HEK293 (cell line): ENCODE measurements around the gene SORBS2.

ENCODE experiments used
- HOXC10 ChIP-seq: sonication (generic); formaldehyde crosslinking; IDR thresholded peaks from 2 replicates; pipeline ENCODE4 v1.8.1; 2023; ENCODE audit warnings: mild to moderate bottlenecking, missing genetic modification reagents
- MZF1 ChIP-seq: fragments of 450-650 bp; formaldehyde crosslinking; IDR thresholded peaks from 2 replicates; pipeline ENCODE4 v1.5.1; 2017; ENCODE audit warnings: missing biosample characterization, missing genetic modification characterization, borderline replicate concordance
- YY1 ChIP-seq: fragments of 450-650 bp; formaldehyde crosslinking; IDR thresholded peaks from 2 replicates; pipeline ENCODE4 v1.5.1; 2018; ENCODE audit warnings: missing biosample characterization, missing genetic modification characterization
- ZNF23 ChIP-seq: fragments of 450-650 bp; formaldehyde crosslinking; IDR thresholded peaks from 2 replicates; pipeline ENCODE4 v1.5.1; 2016; ENCODE audit warnings: missing biosample characterization, missing genetic modification characterization, borderline replicate concordance
- ZNF530 ChIP-seq: fragments of 450-650 bp; formaldehyde crosslinking; IDR thresholded peaks from 2 replicates; pipeline ENCODE4 v1.5.1; 2016; ENCODE audit warnings: low read depth, missing biosample characterization, missing genetic modification characterization
- ZNF571 ChIP-seq: fragments of 450-650 bp; formaldehyde crosslinking; IDR thresholded peaks from 2 replicates; pipeline ENCODE4 v1.5.0; 2017; ENCODE audit warnings: missing biosample characterization, missing genetic modification characterization
- ZNF629 ChIP-seq: fragments of 450-650 bp; formaldehyde crosslinking; IDR thresholded peaks from 2 replicates; pipeline ENCODE4 v1.5.1; 2017; ENCODE audit warnings: missing biosample characterization, missing genetic modification characterization
- ZNF830 ChIP-seq: fragments of 450-650 bp; IDR thresholded peaks from 2 replicates; pipeline ENCODE4 v1.5.0; 2018; ENCODE audit warnings: missing biosample characterization, missing genetic modification characterization, low read depth, mild to moderate bottlenecking, moderate library complexity
- TF ChIP-seq, protein P1 (sequence below): fragments of 450-650 bp; formaldehyde crosslinking; IDR thresholded peaks from 2 replicates; pipeline ENCODE4 v1.5.1; 2016; ENCODE audit warnings: missing biosample characterization, missing genetic modification characterization

DNA sequence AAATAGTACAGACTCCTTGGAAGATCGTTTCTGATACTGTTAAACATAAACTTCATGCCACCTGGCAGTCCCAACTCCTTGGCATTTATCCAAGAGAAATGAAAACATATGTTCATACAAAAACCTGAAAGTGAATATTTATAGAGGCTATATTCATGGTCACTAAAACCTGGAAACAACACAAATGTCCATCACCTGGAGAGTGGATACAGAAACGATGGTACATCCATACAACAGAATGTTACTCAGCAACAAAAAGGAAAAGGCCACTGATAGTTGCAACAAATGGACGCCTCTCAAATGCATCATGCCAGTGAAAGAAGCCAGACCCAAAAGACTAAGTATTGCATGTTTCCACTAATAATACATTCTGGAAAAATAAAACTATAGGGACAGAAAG, 34.0 kb upstream of the SORBS2 start:
- TF ChIP-seq, protein P1, sequence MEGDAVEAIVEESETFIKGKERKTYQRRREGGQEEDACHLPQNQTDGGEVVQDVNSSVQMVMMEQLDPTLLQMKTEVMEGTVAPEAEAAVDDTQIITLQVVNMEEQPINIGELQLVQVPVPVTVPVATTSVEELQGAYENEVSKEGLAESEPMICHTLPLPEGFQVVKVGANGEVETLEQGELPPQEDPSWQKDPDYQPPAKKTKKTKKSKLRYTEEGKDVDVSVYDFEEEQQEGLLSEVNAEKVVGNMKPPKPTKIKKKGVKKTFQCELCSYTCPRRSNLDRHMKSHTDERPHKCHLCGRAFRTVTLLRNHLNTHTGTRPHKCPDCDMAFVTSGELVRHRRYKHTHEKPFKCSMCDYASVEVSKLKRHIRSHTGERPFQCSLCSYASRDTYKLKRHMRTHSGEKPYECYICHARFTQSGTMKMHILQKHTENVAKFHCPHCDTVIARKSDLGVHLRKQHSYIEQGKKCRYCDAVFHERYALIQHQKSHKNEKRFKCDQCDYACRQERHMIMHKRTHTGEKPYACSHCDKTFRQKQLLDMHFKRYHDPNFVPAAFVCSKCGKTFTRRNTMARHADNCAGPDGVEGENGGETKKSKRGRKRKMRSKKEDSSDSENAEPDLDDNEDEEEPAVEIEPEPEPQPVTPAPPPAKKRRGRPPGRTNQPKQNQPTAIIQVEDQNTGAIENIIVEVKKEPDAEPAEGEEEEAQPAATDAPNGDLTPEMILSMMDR (tag by site-specific recombination) = no peak
- TF ChIP-seq ZNF830 (tag by site-specific recombination) (no peak), MZF1 (tag by site-specific recombination) (no peak), YY1 (tag by site-specific recombination) (no peak), HOXC10 (CRISPR knock-in tag) (no peak), ZNF571 (tag by site-specific recombination) (no peak), ZNF629 (no peak), ZNF530 (tag by site-specific recombination) (no peak), ZNF23 (no peak)
